H1 (cell line): Measurements from ENCODE around the gene TLCD3B. TPM values are rescaled to one million over a fixed set of nuclear protein-coding genes. Genes with fewer than 3 reads are reported as not detected.

Experiments
- CTCF ChIA-PET: fragments of 300-600 bp; sonication (Branson Sonifier 250); formaldehyde crosslinking; loops from one replicate; lab custom pipeline; 2021; ENCODE audit not compliant: partially characterized antibody; lab: Charles Lee
- POLR2A ChIA-PET: fragments of 300-600 bp; sonication (Branson Sonifier 250); formaldehyde crosslinking; loops from one replicate; lab custom pipeline; 2021; ENCODE audit warnings: inconsistent platforms; ENCODE audit not compliant: partially characterized antibody; lab: Charles Lee
- DNase-seq, 2 experiments: peaks; one replicate each; pipeline versions ENCODE4 v3.0.0 to v3.0.0-alpha.2; 2010 to 2022; ENCODE audit warnings: low spot score in 2 of 2, low read depth in 1 of 2, mixed read lengths in 1 of 2
- FAIRE-seq: peaks from 2 replicates; lab custom pipeline; 2011; peaks lifted over from hg19 to GRCh38; lab: Jason Lieb, UNC
- H2AFZ ChIP-seq: 2 replicates; pipeline ENCODE4 v1.8.1; 2012; ENCODE audit warnings: low read length, inconsistent platforms
- H2AK5ac ChIP-seq: 2 replicates; pipeline ENCODE4 v1.6.1; 2013; ENCODE audit warnings: low read depth, low read length
- H2BK120ac ChIP-seq: replicated peaks from 2 replicates; pipeline ENCODE3; 2013; ENCODE audit warnings: low read depth, low read length, inconsistent platforms
- H2BK12ac ChIP-seq: 2 replicates; pipeline ENCODE4 v1.6.1; 2013; ENCODE audit warnings: low read depth, low read length
- H2BK15ac ChIP-seq: 2 replicates; pipeline ENCODE4 v1.6.1; 2013; ENCODE audit warnings: low read length
- H2BK20ac ChIP-seq: 2 replicates; pipeline ENCODE4 v1.6.1; 2013; ENCODE audit warnings: low read length
- H2BK5ac ChIP-seq: 2 replicates; pipeline ENCODE4 v1.6.1; 2013; ENCODE audit warnings: low read depth, low read length
- H3K14ac ChIP-seq: 2 replicates; pipeline ENCODE4 v1.6.1; 2013; ENCODE audit warnings: inconsistent platforms; ENCODE audit not compliant: insufficient read length
- H3K18ac ChIP-seq: 2 replicates; pipeline ENCODE4 v1.6.1; 2013; ENCODE audit warnings: low read length; ENCODE audit errors: extremely low read depth
- H3K23ac ChIP-seq: 2 replicates; pipeline ENCODE4 v1.6.1; 2013; ENCODE audit warnings: inconsistent platforms; ENCODE audit not compliant: insufficient read length
- H3K23me2 ChIP-seq: 2 replicates; pipeline ENCODE4 v1.6.1; 2013; ENCODE audit warnings: low read depth, low read length
- H3K27ac ChIP-seq: 2 replicates; pipeline ENCODE4 v1.6.1; 2011; ENCODE audit warnings: low read depth, low read length, inconsistent platforms
- H3K27me3 ChIP-seq, 4 experiments: replicated peaks in 1 of 4; 1 replicate in 1 of 4; 2 replicates in 3 of 4; pipeline versions ENCODE4 v1.6.1 to v1.8.1; 2011 to 2013; ENCODE audit warnings: low read length in 3 of 4, mild to moderate bottlenecking in 3 of 4, inconsistent platforms in 2 of 4, mixed read lengths in 2 of 4, moderate library complexity in 1 of 4; ENCODE audit not compliant: control insufficient read depth in 3 of 4, insufficient read depth in 3 of 4; ENCODE audit errors: extremely low read depth in 1 of 4
- H3K36me3 ChIP-seq, 4 experiments: 2 replicates each; pipeline versions ENCODE4 v1.6.1 to v1.8.1; 2011 to 2013; ENCODE audit warnings: mild to moderate bottlenecking in 4 of 4, low read length in 3 of 4, moderate library complexity in 2 of 4, control low read depth in 1 of 4, inconsistent platforms in 1 of 4; ENCODE audit not compliant: insufficient read depth in 4 of 4, control insufficient read depth in 2 of 4
- H3K4ac ChIP-seq: replicated peaks from 2 replicates; pipeline ENCODE3; 2013; ENCODE audit warnings: low read length, low read depth, mixed read lengths, inconsistent platforms; ENCODE audit not compliant: insufficient read length
- H3K4me1 ChIP-seq, 4 experiments: replicated peaks in 1 of 4; 1 replicate in 1 of 4; 2 replicates in 3 of 4; pipeline versions ENCODE4 v1.6.1 to v1.8.1; 2011 to 2013; ENCODE audit warnings: low read length in 3 of 4, inconsistent platforms in 2 of 4, mixed read lengths in 1 of 4; ENCODE audit not compliant: insufficient read depth in 4 of 4, control insufficient read depth in 3 of 4
- H3K4me2 ChIP-seq, 2 experiments: 2 replicates each; pipeline versions ENCODE4 v1.6.1 to v1.8.1; 2011 to 2013; ENCODE audit warnings: low read depth in 2 of 2, low read length in 2 of 2, control low read depth in 1 of 2, inconsistent platforms in 1 of 2, mild to moderate bottlenecking in 1 of 2; ENCODE audit not compliant: insufficient read depth in 1 of 2
- H3K4me3 ChIP-seq, 4 experiments: fragments of 200-600, 300-600 bp in 1 of 4; sonication (generic), shearing (Covaris generic), sonication (Bioruptor Twin) in 1 of 4; 2 replicates each; pipeline versions ENCODE4 v1.5.1 to v1.8.1; 2011 to 2016; ENCODE audit warnings: low read length in 4 of 4, low read depth in 3 of 4, control low read depth in 2 of 4, inconsistent platforms in 2 of 4, mild to moderate bottlenecking in 2 of 4, mixed read lengths in 1 of 4, moderate library complexity in 1 of 4; ENCODE audit not compliant: insufficient read depth in 2 of 4; ENCODE audit errors: extremely low read depth in 1 of 4
- H3K56ac ChIP-seq: replicated peaks from 2 replicates; pipeline ENCODE3; 2013; ENCODE audit warnings: low read depth, mild to moderate bottlenecking, mixed read lengths, low read length, inconsistent platforms; ENCODE audit not compliant: insufficient read length
- H3K79me1 ChIP-seq: 2 replicates; pipeline ENCODE4 v1.6.1; 2013; ENCODE audit warnings: low read depth, low read length, control low read depth
- H3K79me2 ChIP-seq, 2 experiments: 2 replicates each; pipeline versions ENCODE4 v1.6.1 to v1.8.1; 2012 to 2013; ENCODE audit warnings: low read length in 2 of 2, mild to moderate bottlenecking in 2 of 2, inconsistent platforms in 1 of 2; ENCODE audit not compliant: insufficient read depth in 2 of 2, control insufficient read depth in 1 of 2
- H3K9ac ChIP-seq, 4 experiments: replicated peaks in 1 of 4; 1 replicate in 1 of 4; 2 replicates in 3 of 4; pipeline versions ENCODE4 v1.6.1 to v1.8.1; 2011 to 2013; ENCODE audit warnings: low read depth in 3 of 4, low read length in 3 of 4, control low read depth in 2 of 4, mild to moderate bottlenecking in 2 of 4, moderate library complexity in 2 of 4, inconsistent platforms in 1 of 4; ENCODE audit errors: extremely low read depth in 1 of 4
- H3K9me3 ChIP-seq, 2 experiments: 2 replicates each; pipeline versions ENCODE4 v1.6.1 to v1.8.1; 2012 to 2013; ENCODE audit warnings: mild to moderate bottlenecking in 2 of 2, moderate library complexity in 2 of 2, control low read depth in 1 of 2, inconsistent platforms in 1 of 2, low read depth in 1 of 2, low read length in 1 of 2, mixed read lengths in 1 of 2; ENCODE audit not compliant: insufficient read depth in 2 of 2
- H4K20me1 ChIP-seq, 2 experiments: replicated peaks in 1 of 2; 2 replicates each; pipeline versions ENCODE3 to v1.8.1; 2011 to 2013; ENCODE audit warnings: inconsistent platforms in 2 of 2, low read length in 2 of 2, mild to moderate bottlenecking in 1 of 2; ENCODE audit not compliant: insufficient read depth in 2 of 2, control insufficient read depth in 1 of 2
- H4K5ac ChIP-seq: 2 replicates; pipeline ENCODE4 v1.6.1; 2013; ENCODE audit warnings: low read length, low read depth, mixed read lengths, inconsistent platforms; ENCODE audit not compliant: insufficient read length
- H4K8ac ChIP-seq: 2 replicates; pipeline ENCODE4 v1.8.0; 2013; ENCODE audit warnings: mild to moderate bottlenecking, moderate library complexity, low read length, inconsistent platforms; ENCODE audit not compliant: insufficient read depth; ENCODE audit errors: extremely low read depth
- H4K91ac ChIP-seq: replicated peaks from 2 replicates; pipeline ENCODE3; 2013; ENCODE audit warnings: low read length, mixed read lengths, inconsistent platforms; ENCODE audit not compliant: insufficient read length
- BRCA1 ChIP-seq: IDR thresholded peaks from 2 replicates; pipeline ENCODE4 v1.6.1; 2012; ENCODE audit warnings: low read depth, low read length, improper control_type of control experiment
- SAP30 ChIP-seq: fragments of 300-600 bp; sonication (generic); IDR thresholded peaks from 2 replicates; pipeline ENCODE4 v1.7.1; 2012; ENCODE audit warnings: low read length, moderate library complexity, mild to moderate bottlenecking, inconsistent platforms; ENCODE audit not compliant: insufficient read depth, insufficient replicate concordance
- WGBS, 2 experiments: shearing (Covaris generic) in 1 of 2; methylation state at CpG; one replicate each; pipeline versions ENCODE4 v1.1.6 to v1.1.7; 2013 to 2015; ENCODE audit warnings: low lambda C conversion rate in 2 of 2, mixed read lengths in 2 of 2, inconsistent platforms in 1 of 2, low coverage in 1 of 2, missing lambda C conversion rate in 1 of 2; ENCODE audit not compliant: insufficient replicate concordance in 2 of 2, insufficient coverage in 1 of 2, insufficient read length in 1 of 2; ENCODE audit errors: extremely low coverage in 1 of 2, missing lambda C conversion rate in 1 of 2; 5-methylcytosine and 5-hydroxymethylcytosine counted together
- polyA plus RNA-seq, 7 experiments: library from polyadenylated mRNA; depleted of rRNA in 3 of 7; stranded (reverse) in 5 of 7; unstranded in 2 of 7; fragments of >200 nt in 5 of 7; fragments of 200-250 nt in 2 of 7; gene quantifications; 1 replicate in 5 of 7; 2 replicates in 1 of 7; 4 replicates in 1 of 7; pipeline versions ENCODE4 v1.2.1 to v1.2.3, GENCODE V29; 2011 to 2013; ENCODE audit warnings: missing spikeins in 2 of 7, mixed read lengths in 2 of 7
- total RNA-seq: library from RNA; stranded (reverse); fragmentation: NEBNext Ultra II Directional; extraction: Animal tissue kit (Norgen Biotek cat#: 25700); gene quantifications from 2 replicates; pipeline ENCODE4 v1.2.1, GENCODE V29; 2021

The TLCD3B gene
- total and polyA plus RNA-seq, 2 of the 8 experiments (the other 6 are each of a cell fraction or from before 2014, with no cell fraction given), result 15.2 to 26.9 TPM

DNA sequence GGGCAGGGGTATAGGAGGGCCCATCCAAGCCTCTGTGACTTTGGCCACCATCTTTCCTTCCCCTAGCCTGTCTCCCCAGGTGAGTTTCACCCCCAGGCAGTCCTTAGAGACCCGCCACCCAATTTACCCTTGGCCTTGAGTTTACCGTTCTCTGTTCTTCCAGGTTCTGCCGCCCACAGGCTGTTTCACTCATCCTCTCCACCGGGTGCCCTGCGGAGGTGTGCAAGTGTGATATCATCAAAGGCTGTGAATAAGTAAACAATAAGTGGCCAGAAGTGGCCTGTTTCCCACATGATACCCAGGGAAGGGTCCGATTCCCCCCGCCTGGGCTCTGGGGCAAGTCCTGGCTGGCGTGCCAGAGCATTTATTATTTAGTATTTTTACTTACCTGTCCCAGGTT, 15.1 kb upstream of the TLCD3B start:
- no peak overlapping the region for H3K27ac ChIP-seq
- ChIA-PET CTCF (interaction anchor here (1.7 kb wide), 1 partner anchor 9 kb away, joined by 6 read pairs; no protein-coding TSS in a partner anchor), POLR2A (interaction anchor here (1.3 kb wide), 1 partner anchor 19 kb away, joined by 4 read pairs; the partner anchor contains the start of gene ALDOA)
- H3K14ac ChIP-seq, result no peak overlapping the region
- no peak overlapping the region for H4K5ac ChIP-seq
- H3K36me3 ChIP-seq, result no peaks in the 10 kb centered on the region
- H3K27me3 ChIP-seq, result peaks cover 0 to 6% (median 1%) of the 10 kb centered on the region in 4 experiments; a peak in 3 of 7 replicates
- H2AK5ac ChIP-seq, result no peak overlapping the region
- H4K91ac ChIP-seq, result no peak overlapping the region
- no peak overlapping the region for H3K9ac ChIP-seq
- no peak for FAIRE-seq
- H3K4me2 ChIP-seq, result no peak overlapping the region
- no peaks in the 10 kb centered on the region for H3K79me2 ChIP-seq
- H3K4me1 ChIP-seq, result no peaks in the 10 kb centered on the region
- H4K20me1 ChIP-seq, result peaks cover 0 to 5% of the 10 kb centered on the region in 2 experiments
- no peak overlapping the region for H3K4me3 ChIP-seq
- no peak overlapping the region for H2BK15ac ChIP-seq
- H2BK12ac ChIP-seq, result no peak overlapping the region
- H2AFZ ChIP-seq, result no peak overlapping the region
- no peak overlapping the region for H3K18ac ChIP-seq
- H4K8ac ChIP-seq, result peak overlapping the region; percentile 68
- no peak overlapping the region for H2BK20ac ChIP-seq
- no peaks in the 10 kb centered on the region for H3K9me3 ChIP-seq
- peaks cover 3% of the 10 kb centered on the region; the same call in 1 of the 2 replicates for H3K79me1 ChIP-seq
- peaks cover 6% of the 10 kb centered on the region; the same call in 1 of the 2 replicates for H3K23me2 ChIP-seq
- H2BK120ac ChIP-seq, result no peak overlapping the region
- no peak for TF ChIP-seq SAP30
- no peak for TF ChIP-seq BRCA1
- H2BK5ac ChIP-seq, result no peak overlapping the region
- H3K56ac ChIP-seq, result no peak overlapping the region
- H3K23ac ChIP-seq, result no peak overlapping the region
- WGBS, 2 experiments, result 83% methylated on average over 8 of the region's 8 CpGs; no CpG with 5 or more reads in 1 of the 2 experiments
- H3K4ac ChIP-seq, result no peak overlapping the region
- DNase-seq, result no peak
